Liver (tissue), 9 donors: ENCODE measurements around the gene SYNPO2. TPM values are rescaled to one million over a fixed set of nuclear protein-coding genes. Genes with fewer than 3 reads are reported as not detected.

Experiments used
- DNase-seq: peaks from one replicate; pipeline ENCODE4 v3.0.0-alpha.2; 2017; ENCODE audit warnings: low spot score
- H3K27ac ChIP-seq, 2 donors: one replicate each; pipeline ENCODE4 v1.7.0; 2013; ENCODE audit warnings: inconsistent platforms in 2 of 2, low read length in 2 of 2, control low read depth in 1 of 2, low read depth in 1 of 2, mild to moderate bottlenecking in 1 of 2
- H3K27me3 ChIP-seq, 4 donors: one replicate each; pipeline versions ENCODE4 v1.6.1 to v1.7.0; 2013; ENCODE audit warnings: low read length in 3 of 4, inconsistent platforms in 1 of 4, mild to moderate bottlenecking in 1 of 4, moderate library complexity in 1 of 4; ENCODE audit not compliant: control insufficient read depth in 4 of 4, insufficient read depth in 4 of 4
- H3K36me3 ChIP-seq, 4 donors: one replicate each; pipeline versions ENCODE4 v1.6.1 to v1.7.0; 2013; ENCODE audit warnings: low read length in 3 of 4, mild to moderate bottlenecking in 3 of 4, low read depth in 1 of 4, moderate library complexity in 1 of 4; ENCODE audit not compliant: control insufficient read depth in 4 of 4, insufficient read depth in 3 of 4
- H3K4me1 ChIP-seq, 4 donors: one replicate each; pipeline versions ENCODE4 v1.6.1 to v1.7.0; 2013; ENCODE audit warnings: low read length in 3 of 4, mild to moderate bottlenecking in 3 of 4, moderate library complexity in 1 of 4; ENCODE audit not compliant: control insufficient read depth in 4 of 4, insufficient read depth in 4 of 4
- H3K4me3 ChIP-seq, 3 donors: one replicate each; pipeline versions ENCODE4 v1.6.1 to v1.7.0; 2013; ENCODE audit warnings: low read length in 3 of 3, control low read depth in 1 of 3, low read depth in 1 of 3, mild to moderate bottlenecking in 1 of 3
- H3K9ac ChIP-seq, 2 donors: one replicate each; pipeline ENCODE4 v1.7.0; 2013; ENCODE audit warnings: low read length in 2 of 2, mild to moderate bottlenecking in 2 of 2, moderate library complexity in 2 of 2, control low read depth in 1 of 2, low read depth in 1 of 2
- H3K9me3 ChIP-seq, 4 donors: one replicate each; pipeline versions ENCODE4 v1.6.1 to v1.7.0; 2013; ENCODE audit warnings: low read length in 3 of 4; ENCODE audit not compliant: control insufficient read depth in 4 of 4
- EGR1 ChIP-seq, 2 donors: IDR thresholded peaks; 2 replicates each; pipeline ENCODE4 v1.6.1; 2016 to 2018; ENCODE audit warnings: antibody characterized with exemption in 2 of 2, low read depth in 2 of 2
- FOXA1 ChIP-seq: IDR thresholded peaks from 2 replicates; pipeline ENCODE4 v1.6.1; 2016; ENCODE audit warnings: antibody characterized with exemption
- FOXA2 ChIP-seq: IDR thresholded peaks from 2 replicates; pipeline ENCODE4 v1.6.1; 2016; ENCODE audit warnings: antibody characterized with exemption
- GABPA ChIP-seq, 2 donors: IDR thresholded peaks in 1 of 2; conservative IDR thresholded peaks in 1 of 2; 2 replicates each; pipeline ENCODE4 v1.6.1; 2016; ENCODE audit warnings: antibody characterized with exemption in 2 of 2, mild to moderate bottlenecking in 1 of 2, moderate library complexity in 1 of 2
- HNF4A ChIP-seq, 2 donors: conservative IDR thresholded peaks; 2 replicates each; pipeline ENCODE4 v1.6.1; 2016; ENCODE audit warnings: antibody characterized with exemption in 2 of 2, mild to moderate bottlenecking in 2 of 2
- HNF4G ChIP-seq: IDR thresholded peaks from 2 replicates; pipeline ENCODE4 v1.6.1; 2016; ENCODE audit warnings: antibody characterized with exemption
- JUND ChIP-seq, 2 donors: IDR thresholded peaks; 2 replicates each; pipeline ENCODE4 v1.6.1; 2016; ENCODE audit warnings: antibody characterized with exemption in 2 of 2
- NR2F2 ChIP-seq: IDR thresholded peaks from 2 replicates; pipeline ENCODE4 v1.6.1; 2016; ENCODE audit warnings: antibody characterized with exemption
- RAD21 ChIP-seq, 2 donors: IDR thresholded peaks; 2 replicates each; pipeline ENCODE4 v1.6.1; 2016; ENCODE audit warnings: antibody characterized with exemption in 2 of 2, mild to moderate bottlenecking in 2 of 2
- RXRA ChIP-seq, 2 donors: IDR thresholded peaks; 2 replicates each; pipeline ENCODE4 v1.6.1; 2017 to 2018; ENCODE audit warnings: antibody characterized with exemption in 2 of 2, mild to moderate bottlenecking in 1 of 2
- SP1 ChIP-seq: IDR thresholded peaks from 2 replicates; pipeline ENCODE4 v1.6.1; 2018; ENCODE audit warnings: antibody characterized with exemption, mild to moderate bottlenecking
- TAF1 ChIP-seq: conservative IDR thresholded peaks from 2 replicates; pipeline ENCODE4 v1.6.1; 2016; ENCODE audit warnings: antibody characterized with exemption, mild to moderate bottlenecking
- YY1 ChIP-seq: IDR thresholded peaks from 2 replicates; pipeline ENCODE4 v1.6.1; 2016; ENCODE audit warnings: antibody characterized with exemption, mild to moderate bottlenecking
- WGBS: extraction: QIAGEN DNeasy Blood & Tissue Kit; methylation state at CpG from one replicate; pipeline ENCODE4 v1.1.7; 2013; 5-methylcytosine and 5-hydroxymethylcytosine counted together
- polyA plus RNA-seq, 2 donors: library from polyadenylated mRNA; stranded (reverse) in 1 of 2; unstranded in 1 of 2; fragments of 200-250 nt in 1 of 2; fragments of >200 nt in 1 of 2; fragmentation: Nextera tagmentation in 1 of 2; extraction: Ambion mirVana in 1 of 2; gene quantifications; one replicate each; pipeline versions ENCODE4 v1.2.1 to v1.2.3, GENCODE V29; 2013 to 2015
- total RNA-seq, 2 donors: library from RNA; depleted of rRNA; stranded (reverse); fragments of >200 nt; gene quantifications; one replicate each; pipeline ENCODE4 v1.2.3, GENCODE V29; 2014
- TF ChIP-seq, protein P1 (sequence below): IDR thresholded peaks from 2 replicates; pipeline ENCODE4 v1.6.1; 2016; ENCODE audit warnings: antibody characterized with exemption
- TF ChIP-seq, protein P2 (sequence below): IDR thresholded peaks from 2 replicates; pipeline ENCODE4 v1.6.1; 2016; ENCODE audit warnings: antibody characterized with exemption
- TF ChIP-seq, protein P3 (sequence below): IDR thresholded peaks from 2 replicates; pipeline ENCODE4 v1.6.1; 2016; ENCODE audit warnings: antibody characterized with exemption
- TF ChIP-seq, protein P4 (sequence below): IDR thresholded peaks from 2 replicates; pipeline ENCODE4 v1.6.1; 2016; ENCODE audit warnings: antibody characterized with exemption, mild to moderate bottlenecking
- TF ChIP-seq, protein P5 (sequence below): fragments of 150-350 bp; IDR thresholded peaks from 2 replicates; pipeline ENCODE4 v1.5.1; 2017; ENCODE audit warnings: improper control_type of control experiment, low read depth, low read length; ENCODE audit not compliant: missing input control
- donor health status: healthy.
- donor health status: healthy.
- donor health status: healthy.
- donor health status: healthy.
- donor health status: healthy.

The SYNPO2 gene
- total and polyA plus RNA-seq, 4 donors = 2.4 to 10.9 (median 3.4) TPM

DNA sequence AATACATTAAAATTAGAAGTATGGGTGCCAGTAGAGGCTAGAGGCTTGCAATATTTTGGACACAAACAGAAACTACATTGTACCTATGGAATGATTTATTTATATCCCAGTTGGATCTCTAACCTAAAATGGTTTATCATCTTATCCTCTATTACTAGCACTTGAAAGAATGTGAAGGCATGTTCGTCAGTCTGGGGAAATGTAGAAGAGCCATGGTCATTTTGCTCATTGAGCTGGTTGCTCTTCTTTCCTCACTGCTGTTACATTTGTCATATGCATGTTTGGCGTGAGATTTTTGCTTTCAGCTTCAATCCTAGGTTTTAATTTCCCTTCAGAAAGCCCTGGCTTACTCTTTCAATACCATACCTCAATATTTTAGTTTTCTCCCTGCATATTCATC, 164.6 kb downstream of the SYNPO2 start:
- 85% methylated on average over 2 of the region's 2 CpGs for WGBS
- no peak overlapping the region for H3K9ac ChIP-seq
- DNase-seq = no peak
- H3K9me3 ChIP-seq = no peaks in the 10 kb centered on the region
- H3K4me1 ChIP-seq = no peaks in the 10 kb centered on the region
- no peak overlapping the region for H3K4me3 ChIP-seq
- no peaks in the 10 kb centered on the region for H3K36me3 ChIP-seq
- H3K27ac ChIP-seq = no peak overlapping the region
- TF ChIP-seq FOXA1 (no peak), SP1 (no peak), HNF4G (no peak), TAF1 (no peak), RAD21 (IDR thresholded peaks at IDR 0.05) (no peak), YY1 (no peak), NR2F2 (no peak), GABPA (IDR thresholded peaks at IDR 0.05 in 1 of 2, conservative IDR thresholded peaks at IDR 0.05 in 1 of 2) (no peak), RXRA (IDR thresholded peaks at IDR 0.05) (no peak), EGR1 (IDR thresholded peaks at IDR 0.05; ENCODE audit: low read depth in 2 of 2) (no peak), HNF4A (conservative IDR thresholded peaks at IDR 0.05) (no peak), FOXA2 (no peak), JUND (IDR thresholded peaks at IDR 0.05) (no peak)
- TF ChIP-seq, protein P1, sequence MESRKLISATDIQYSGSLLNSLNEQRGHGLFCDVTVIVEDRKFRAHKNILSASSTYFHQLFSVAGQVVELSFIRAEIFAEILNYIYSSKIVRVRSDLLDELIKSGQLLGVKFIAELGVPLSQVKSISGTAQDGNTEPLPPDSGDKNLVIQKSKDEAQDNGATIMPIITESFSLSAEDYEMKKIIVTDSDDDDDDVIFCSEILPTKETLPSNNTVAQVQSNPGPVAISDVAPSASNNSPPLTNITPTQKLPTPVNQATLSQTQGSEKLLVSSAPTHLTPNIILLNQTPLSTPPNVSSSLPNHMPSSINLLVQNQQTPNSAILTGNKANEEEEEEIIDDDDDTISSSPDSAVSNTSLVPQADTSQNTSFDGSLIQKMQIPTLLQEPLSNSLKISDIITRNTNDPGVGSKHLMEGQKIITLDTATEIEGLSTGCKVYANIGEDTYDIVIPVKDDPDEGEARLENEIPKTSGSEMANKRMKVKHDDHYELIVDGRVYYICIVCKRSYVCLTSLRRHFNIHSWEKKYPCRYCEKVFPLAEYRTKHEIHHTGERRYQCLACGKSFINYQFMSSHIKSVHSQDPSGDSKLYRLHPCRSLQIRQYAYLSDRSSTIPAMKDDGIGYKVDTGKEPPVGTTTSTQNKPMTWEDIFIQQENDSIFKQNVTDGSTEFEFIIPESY = no peak
- TF ChIP-seq, protein P2, sequence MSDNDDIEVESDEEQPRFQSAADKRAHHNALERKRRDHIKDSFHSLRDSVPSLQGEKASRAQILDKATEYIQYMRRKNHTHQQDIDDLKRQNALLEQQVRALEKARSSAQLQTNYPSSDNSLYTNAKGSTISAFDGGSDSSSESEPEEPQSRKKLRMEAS = no peak
- TF ChIP-seq, protein P3, sequence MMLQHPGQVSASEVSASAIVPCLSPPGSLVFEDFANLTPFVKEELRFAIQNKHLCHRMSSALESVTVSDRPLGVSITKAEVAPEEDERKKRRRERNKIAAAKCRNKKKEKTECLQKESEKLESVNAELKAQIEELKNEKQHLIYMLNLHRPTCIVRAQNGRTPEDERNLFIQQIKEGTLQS = no peak
- TF ChIP-seq, protein P4, sequence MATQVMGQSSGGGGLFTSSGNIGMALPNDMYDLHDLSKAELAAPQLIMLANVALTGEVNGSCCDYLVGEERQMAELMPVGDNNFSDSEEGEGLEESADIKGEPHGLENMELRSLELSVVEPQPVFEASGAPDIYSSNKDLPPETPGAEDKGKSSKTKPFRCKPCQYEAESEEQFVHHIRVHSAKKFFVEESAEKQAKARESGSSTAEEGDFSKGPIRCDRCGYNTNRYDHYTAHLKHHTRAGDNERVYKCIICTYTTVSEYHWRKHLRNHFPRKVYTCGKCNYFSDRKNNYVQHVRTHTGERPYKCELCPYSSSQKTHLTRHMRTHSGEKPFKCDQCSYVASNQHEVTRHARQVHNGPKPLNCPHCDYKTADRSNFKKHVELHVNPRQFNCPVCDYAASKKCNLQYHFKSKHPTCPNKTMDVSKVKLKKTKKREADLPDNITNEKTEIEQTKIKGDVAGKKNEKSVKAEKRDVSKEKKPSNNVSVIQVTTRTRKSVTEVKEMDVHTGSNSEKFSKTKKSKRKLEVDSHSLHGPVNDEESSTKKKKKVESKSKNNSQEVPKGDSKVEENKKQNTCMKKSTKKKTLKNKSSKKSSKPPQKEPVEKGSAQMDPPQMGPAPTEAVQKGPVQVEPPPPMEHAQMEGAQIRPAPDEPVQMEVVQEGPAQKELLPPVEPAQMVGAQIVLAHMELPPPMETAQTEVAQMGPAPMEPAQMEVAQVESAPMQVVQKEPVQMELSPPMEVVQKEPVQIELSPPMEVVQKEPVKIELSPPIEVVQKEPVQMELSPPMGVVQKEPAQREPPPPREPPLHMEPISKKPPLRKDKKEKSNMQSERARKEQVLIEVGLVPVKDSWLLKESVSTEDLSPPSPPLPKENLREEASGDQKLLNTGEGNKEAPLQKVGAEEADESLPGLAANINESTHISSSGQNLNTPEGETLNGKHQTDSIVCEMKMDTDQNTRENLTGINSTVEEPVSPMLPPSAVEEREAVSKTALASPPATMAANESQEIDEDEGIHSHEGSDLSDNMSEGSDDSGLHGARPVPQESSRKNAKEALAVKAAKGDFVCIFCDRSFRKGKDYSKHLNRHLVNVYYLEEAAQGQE = no peak
- TF ChIP-seq, protein P5, sequence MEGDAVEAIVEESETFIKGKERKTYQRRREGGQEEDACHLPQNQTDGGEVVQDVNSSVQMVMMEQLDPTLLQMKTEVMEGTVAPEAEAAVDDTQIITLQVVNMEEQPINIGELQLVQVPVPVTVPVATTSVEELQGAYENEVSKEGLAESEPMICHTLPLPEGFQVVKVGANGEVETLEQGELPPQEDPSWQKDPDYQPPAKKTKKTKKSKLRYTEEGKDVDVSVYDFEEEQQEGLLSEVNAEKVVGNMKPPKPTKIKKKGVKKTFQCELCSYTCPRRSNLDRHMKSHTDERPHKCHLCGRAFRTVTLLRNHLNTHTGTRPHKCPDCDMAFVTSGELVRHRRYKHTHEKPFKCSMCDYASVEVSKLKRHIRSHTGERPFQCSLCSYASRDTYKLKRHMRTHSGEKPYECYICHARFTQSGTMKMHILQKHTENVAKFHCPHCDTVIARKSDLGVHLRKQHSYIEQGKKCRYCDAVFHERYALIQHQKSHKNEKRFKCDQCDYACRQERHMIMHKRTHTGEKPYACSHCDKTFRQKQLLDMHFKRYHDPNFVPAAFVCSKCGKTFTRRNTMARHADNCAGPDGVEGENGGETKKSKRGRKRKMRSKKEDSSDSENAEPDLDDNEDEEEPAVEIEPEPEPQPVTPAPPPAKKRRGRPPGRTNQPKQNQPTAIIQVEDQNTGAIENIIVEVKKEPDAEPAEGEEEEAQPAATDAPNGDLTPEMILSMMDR = no peak
- no peaks in the 10 kb centered on the region for H3K27me3 ChIP-seq

DNA sequence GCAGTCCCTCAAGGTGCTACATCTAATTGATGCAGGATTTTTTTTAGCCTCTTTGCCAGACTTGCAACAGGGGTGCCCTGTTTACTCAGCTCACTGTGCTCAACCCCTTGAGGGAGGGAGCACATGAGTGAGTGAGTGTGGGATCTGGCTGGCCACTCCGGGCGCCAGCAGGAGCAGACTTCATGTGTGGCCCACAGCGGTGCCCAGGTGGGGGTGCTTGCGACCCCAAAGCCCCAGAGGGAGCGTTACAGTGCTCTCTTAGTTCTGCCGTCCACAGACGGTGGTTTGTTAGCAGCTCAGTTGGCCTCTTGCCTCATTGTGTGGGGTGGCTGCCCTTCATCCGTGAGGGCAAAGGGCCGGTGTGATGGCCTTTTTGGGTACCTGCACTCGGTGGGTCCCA, 165.3 kb downstream of the SYNPO2 start:
- WGBS = 92% methylated on average over 10 of the region's 10 CpGs
- no peak overlapping the region for H3K9ac ChIP-seq
- no peak overlapping the region for H3K4me3 ChIP-seq
- TF ChIP-seq HNF4A (conservative IDR thresholded peaks at IDR 0.05) (no peak), EGR1 (IDR thresholded peaks at IDR 0.05; ENCODE audit: low read depth in 2 of 2) (no peak), JUND (IDR thresholded peaks at IDR 0.05) (no peak), FOXA1 (no peak), HNF4G (no peak), SP1 (no peak), RXRA (IDR thresholded peaks at IDR 0.05) (no peak), NR2F2 (no peak), GABPA (IDR thresholded peaks at IDR 0.05 in 1 of 2, conservative IDR thresholded peaks at IDR 0.05 in 1 of 2) (no peak)
- TF ChIP-seq, protein P2 = no peak
- TF ChIP-seq, protein P3 = no peak
- TF ChIP-seq, protein P5 = no peak
- TF ChIP-seq, protein P1 = no peak
- no peaks in the 10 kb centered on the region for H3K36me3 ChIP-seq
- no peak for DNase-seq
- no peak overlapping the region for H3K27ac ChIP-seq
- H3K4me1 ChIP-seq = no peaks in the 10 kb centered on the region
- H3K27me3 ChIP-seq = no peaks in the 10 kb centered on the region
- H3K9me3 ChIP-seq = no peaks in the 10 kb centered on the region
